Ovary (tissue), 9 donors: ENCODE measurements around the gene MCTP2. TPM values are rescaled to one million over a fixed set of nuclear protein-coding genes. Genes with fewer than 3 reads are reported as not detected.

Source experiments
- DNase-seq, 5 donors: peaks; one replicate each; pipeline ENCODE4 v3.0.0-alpha.2; 2019 to 2020
- H3K27ac ChIP-seq, 2 donors: fragments of 200-600 bp; one replicate each; pipeline versions ENCODE4 v1.5.1 to v1.8.0; 2019 to 2022
- H3K27me3 ChIP-seq: fragments of 200-600 bp; one replicate; pipeline ENCODE4 v1.8.0; 2022
- H3K36me3 ChIP-seq: fragments of 200-600 bp; sonication (generic); one replicate; pipeline ENCODE4 v1.5.1; 2019
- H3K4me1 ChIP-seq: one replicate; pipeline ENCODE4 v1.8.1; 2013; ENCODE audit warnings: mild to moderate bottlenecking, moderate library complexity; ENCODE audit not compliant: insufficient read depth
- H3K4me3 ChIP-seq: fragments of 200-600 bp; sonication (generic); one replicate; pipeline ENCODE4 v1.5.1; 2017
- H3K9me3 ChIP-seq, 2 donors: fragments of 200-600 bp in 1 of 2; sonication (generic) in 1 of 2; one replicate each; pipeline versions ENCODE4 v1.5.1 to v1.8.1; 2013 to 2019; ENCODE audit warnings: mild to moderate bottlenecking in 1 of 2, moderate library complexity in 1 of 2
- CTCF ChIP-seq, 3 donors: fragments of 450-650 bp in 2 of 3; fragments of 200-600 bp in 1 of 3; IDR thresholded peaks; one replicate each; pipeline versions ENCODE4 v1.5.1 to v1.8.0; 2016 to 2022; ENCODE audit warnings: antibody characterized with exemption in 3 of 3, mild to moderate bottlenecking in 1 of 3
- EP300 ChIP-seq: sonication (generic); formaldehyde crosslinking; IDR thresholded peaks from one replicate; pipeline ENCODE4 v1.6.1; 2017; ENCODE audit warnings: antibody characterized with exemption
- POLR2A ChIP-seq: fragments of 450-650 bp; IDR thresholded peaks from one replicate; pipeline ENCODE4 v1.6.1; 2017; ENCODE audit warnings: antibody characterized with exemption, mild to moderate bottlenecking, moderate library complexity
- WGBS, 3 donors: extraction: QIAGEN DNeasy Blood & Tissue Kit in 1 of 3; methylation state at CpG; one replicate each; pipeline versions ENCODE4 v1.1.5 to v1.1.7; 2013 to 2017; 5-methylcytosine and 5-hydroxymethylcytosine counted together
- intact Hi-C, 4 donors: fragments of 100-400 bp; cut with DNase I; formaldehyde crosslinking; loops; one replicate each; pipeline versions ENCODE4 v1.11.0 to v1.15.1; 2022 to 2023
- polyA plus RNA-seq, 2 donors: library from polyadenylated mRNA; stranded (reverse); fragments of 200-250 nt in 1 of 2; fragments of 350-450 nt in 1 of 2; fragmentation: Illumina TruSeq in 1 of 2; extraction: RNeasy Lipid Tissue Mini Kit (QIAGEN cat#74804) in 1 of 2; gene quantifications; one replicate each; pipeline ENCODE4 v1.2.3, GENCODE V29; 2013 to 2014
- total RNA-seq, 7 donors: library from RNA; depleted of rRNA in 2 of 7; stranded (reverse); fragments of >200 nt in 2 of 7; fragmentation: NEBNext Ultra II Directional in 3 of 7; extraction: Animal tissue kit (Norgen Biotek cat#: 25700) in 3 of 7; gene quantifications; one replicate each; pipeline versions ENCODE4 v1.1.0 to v1.2.4, GENCODE V29; 2016 to 2023
- donor health status: DM: no; HTN: no; CAD: no; lungs with moderate emphysema.
- donor health status: DM: no; HTN: no; CAD: no.
- donor health status: Bipolar disorder and iron deficiency.
- donor health status: DM: yes; HTN: yes; CAD: no.
- donor health status: DM: no; HTN: no; CAD: no.
- donor health status: DM: yes; HTN: yes; CAD: no.

The MCTP2 gene
- total and polyA plus RNA-seq, 9 donors = 0.71 to 44.5 (median 5.7) TPM

DNA sequence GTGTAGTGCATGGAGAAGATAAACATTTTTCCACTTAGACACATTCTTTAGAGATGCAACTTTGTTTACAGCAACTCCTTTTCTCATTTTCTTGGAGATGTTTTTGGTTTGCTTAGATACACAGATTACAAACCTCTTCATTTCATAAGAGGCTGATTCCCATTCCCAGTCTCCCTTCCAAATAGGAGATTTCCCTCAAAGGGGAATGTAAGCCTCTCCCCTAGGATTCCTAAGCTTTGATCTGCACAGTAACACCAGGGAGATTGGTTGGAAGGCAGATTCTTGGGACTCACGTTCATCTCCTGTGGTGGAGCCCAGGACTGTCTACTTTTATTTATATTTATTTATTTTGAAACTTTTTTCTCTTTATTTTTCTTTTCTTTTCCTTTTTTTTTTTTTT, 63.2 kb downstream of the MCTP2 start:
- Histone ChIP-seq H3K4me3 (no peak overlapping the region), H3K9me3 (no peaks in the 10 kb centered on the region), H3K27ac (no peak overlapping the region), H3K27me3 (no peaks in the 10 kb centered on the region), H3K4me1 (no peaks in the 10 kb centered on the region), H3K36me3 (no peaks in the 10 kb centered on the region)
- no peak for DNase-seq
- no peak for TF ChIP-seq CTCF (IDR thresholded peaks at IDR 0.05)
- TF ChIP-seq EP300 = no peak
- TF ChIP-seq POLR2A = no peak
- intact Hi-C loops = no loop called here
- WGBS, 3 donors = 30 to 44% (median 33%) methylated on average over 1 of the region's 1 CpG

DNA sequence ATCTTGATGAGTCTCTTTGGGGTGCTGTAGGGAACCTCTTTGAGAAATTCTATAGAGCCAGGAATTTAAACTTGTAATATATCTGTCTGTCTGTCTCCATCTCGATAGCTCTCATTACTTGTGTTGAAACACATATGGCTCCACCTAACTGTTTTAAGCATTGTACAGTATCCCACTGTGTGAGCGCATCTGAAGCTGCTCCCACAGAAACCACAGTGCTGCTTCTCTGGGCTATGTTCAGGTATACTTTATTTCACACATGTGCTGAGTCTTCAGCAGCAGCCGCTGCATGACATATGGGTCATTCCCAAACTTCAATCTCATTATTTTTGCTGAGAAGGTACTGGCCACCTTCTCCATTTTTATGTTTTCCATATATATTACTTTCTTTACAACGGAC, 63.9 kb downstream of the MCTP2 start:
- Histone ChIP-seq H3K27me3 (no peaks in the 10 kb centered on the region), H3K4me1 (no peaks in the 10 kb centered on the region), H3K36me3 (no peaks in the 10 kb centered on the region), H3K9me3 (no peaks in the 10 kb centered on the region), H3K27ac (no peak overlapping the region), H3K4me3 (no peak overlapping the region)
- intact Hi-C loops = no loop called here
- 82 to 96% (median 96%) methylated on average over 4 of the region's 4 CpGs for WGBS, 3 donors
- DNase-seq = no peak
- TF ChIP-seq POLR2A (no peak), CTCF (IDR thresholded peaks at IDR 0.05) (no peak), EP300 (no peak)

DNA sequence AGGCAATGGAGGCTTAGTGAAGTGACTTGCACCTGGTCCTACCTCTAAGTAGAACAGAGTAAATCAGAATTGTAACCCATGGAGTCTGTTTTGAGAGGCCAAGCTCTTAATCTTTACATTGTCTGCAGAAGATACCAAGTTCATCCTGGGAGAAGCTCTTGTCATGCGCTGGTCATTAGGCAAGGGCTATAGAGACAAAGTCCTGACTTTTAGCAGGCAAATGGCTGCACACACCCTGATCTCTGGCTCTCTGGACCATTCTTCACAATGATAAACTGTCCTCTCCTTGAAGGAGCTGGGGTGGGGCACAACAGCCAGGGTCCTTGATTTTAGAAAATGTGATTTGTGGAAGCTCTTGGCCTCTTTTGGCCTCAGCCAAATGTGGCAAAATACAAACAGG, 65.4 kb downstream of the MCTP2 start:
- intact Hi-C loops = no loop called here
- H3K4me1 ChIP-seq = no peaks in the 10 kb centered on the region
- no peaks in the 10 kb centered on the region for H3K36me3 ChIP-seq
- no peaks in the 10 kb centered on the region for H3K27me3 ChIP-seq
- WGBS, 3 donors = 96 to 100% (median 100%) methylated on average over 1 of the region's 1 CpG
- no peak overlapping the region for H3K27ac ChIP-seq
- H3K4me3 ChIP-seq = no peak overlapping the region
- H3K9me3 ChIP-seq = no peaks in the 10 kb centered on the region
- no peak for DNase-seq
- TF ChIP-seq EP300 (no peak), POLR2A (no peak), CTCF (IDR thresholded peaks at IDR 0.05) (no peak)

DNA sequence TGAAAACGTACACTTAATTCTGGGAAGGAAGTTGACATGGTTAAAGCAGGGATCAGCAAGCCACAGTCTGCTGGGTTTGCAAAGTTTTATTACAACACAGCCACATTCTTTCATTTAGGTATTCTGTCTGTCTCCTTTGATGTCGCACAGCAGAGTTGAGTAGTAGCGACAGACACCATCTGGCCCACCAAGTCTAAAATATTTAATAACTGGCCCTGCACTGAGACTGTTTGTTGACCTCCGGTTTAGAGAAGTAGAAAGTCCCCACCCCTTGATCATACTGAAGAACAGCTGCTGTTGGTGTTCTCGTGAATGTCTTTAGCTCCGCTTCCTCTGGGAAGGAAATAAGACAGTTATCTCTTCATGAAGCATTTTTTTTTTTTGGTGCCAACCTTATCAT, 66.2 kb downstream of the MCTP2 start:
- Histone ChIP-seq H3K27ac (no peak overlapping the region), H3K4me1 (no peaks in the 10 kb centered on the region), H3K36me3 (no peaks in the 10 kb centered on the region), H3K4me3 (no peak overlapping the region), H3K27me3 (no peaks in the 10 kb centered on the region), H3K9me3 (no peaks in the 10 kb centered on the region)
- DNase-seq = no peak
- intact Hi-C loops = no loop called here
- whole genome bisulfite sequencing, 3 donors = 13 to 32% (median 20%) methylated on average over 6 of the region's 6 CpGs
- TF ChIP-seq EP300 = no peak
- TF ChIP-seq CTCF (IDR thresholded peaks at IDR 0.05) = no peak
- TF ChIP-seq POLR2A = no peak

DNA sequence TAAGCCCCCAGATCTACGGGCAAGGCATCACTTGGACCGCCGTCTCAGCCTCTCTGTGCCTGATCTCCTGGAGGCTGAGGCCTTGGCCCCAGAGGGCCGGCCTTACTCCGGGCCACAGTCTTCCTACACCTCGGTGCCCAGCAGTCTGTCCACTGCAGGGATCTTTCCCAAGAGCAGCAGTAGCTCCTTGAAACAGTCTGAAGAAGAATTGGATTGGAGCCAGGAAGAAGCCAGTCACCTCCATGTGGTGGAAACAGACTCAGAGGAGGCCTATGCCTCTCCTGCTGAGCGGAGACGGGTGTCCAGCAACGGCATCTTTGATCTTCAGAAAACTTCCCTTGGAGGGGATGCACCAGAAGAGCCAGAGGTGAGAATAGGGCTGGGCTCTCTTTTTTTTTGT, 67.0 kb downstream of the MCTP2 start:
- no peak for TF ChIP-seq CTCF (IDR thresholded peaks at IDR 0.05)
- no peak for TF ChIP-seq EP300
- no peak for TF ChIP-seq POLR2A
- Histone ChIP-seq H3K27me3 (no peaks in the 10 kb centered on the region), H3K4me1 (no peaks in the 10 kb centered on the region), H3K27ac (no peak overlapping the region), H3K36me3 (no peaks in the 10 kb centered on the region), H3K9me3 (no peaks in the 10 kb centered on the region), H3K4me3 (no peak overlapping the region)
- no peak for DNase-seq
- intact Hi-C loops = no loop called here
- 92 to 96% (median 95%) methylated on average over 9 of the region's 9 CpGs for WGBS, 3 donors
